GM21723 (cell line): Measurements from ENCODE around the gene PHF1.

ENCODE experiments used
- ATAC-seq: cut with Tn5 transposase; IDR thresholded peaks from one replicate; pipeline ENCODE4 v1.9.1; 2021; ENCODE audit warnings: mild to moderate bottlenecking, moderate library complexity; ENCODE audit not compliant: unreplicated experiment

The PHF1 gene

GRCh38 chr6:33430991-33431879, 20.4 kb downstream of the PHF1 start:
- ATAC-seq: no peak

DNA sequence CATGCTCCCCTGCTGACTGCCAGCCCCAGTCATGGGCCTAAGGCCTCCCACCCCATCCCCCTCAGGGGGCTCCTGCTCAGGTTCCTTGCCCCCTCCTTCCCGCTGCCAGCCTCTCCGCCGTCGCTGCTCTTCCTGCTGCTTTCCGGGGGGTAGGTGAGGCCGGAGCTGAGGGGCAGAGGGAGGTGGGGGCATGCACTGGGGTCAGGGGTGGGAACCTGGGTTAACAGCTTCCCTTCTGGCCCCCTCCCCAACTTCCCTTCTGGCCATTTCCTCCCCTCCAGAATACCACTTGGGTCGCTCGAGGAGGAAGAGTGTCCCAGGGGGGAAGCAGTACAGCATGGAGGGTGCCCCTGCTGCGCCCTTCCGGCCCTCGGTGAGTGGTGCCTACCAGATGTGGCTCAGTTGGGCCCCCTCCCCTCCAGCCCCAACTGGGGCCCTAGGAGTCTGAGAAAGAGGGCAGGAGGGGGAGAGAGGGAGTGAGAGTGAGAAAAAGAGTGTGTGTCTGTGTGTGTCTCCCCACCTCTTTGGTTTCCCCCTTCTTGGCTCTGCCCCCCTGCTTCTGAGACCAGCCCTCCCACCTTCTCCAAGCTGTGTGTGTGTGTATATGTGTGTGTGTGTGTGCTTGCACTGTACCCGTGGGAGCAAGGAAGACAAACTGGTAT, 21.2 kb downstream of the PHF1 start:
- ATAC-seq: no peak

DNA sequence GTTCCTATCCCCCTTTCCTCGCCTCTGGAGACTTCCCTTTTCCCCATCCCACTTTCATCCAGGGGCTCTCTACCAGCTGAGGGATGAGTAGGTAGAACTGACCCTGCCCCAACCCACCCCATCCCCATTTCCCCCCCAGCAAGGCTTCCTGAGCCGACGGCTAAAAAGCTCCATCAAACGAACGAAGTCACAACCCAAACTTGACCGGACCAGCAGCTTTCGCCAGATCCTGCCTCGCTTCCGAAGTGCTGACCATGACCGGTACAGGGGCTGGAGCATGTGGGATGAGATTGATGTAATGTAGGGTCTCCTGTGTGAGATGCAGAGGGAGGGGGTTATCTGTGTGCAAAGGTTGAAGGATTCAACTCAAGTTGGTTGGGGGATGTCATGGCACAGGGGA, 21.7 kb downstream of the PHF1 start:
- ATAC-seq: no peak

DNA sequence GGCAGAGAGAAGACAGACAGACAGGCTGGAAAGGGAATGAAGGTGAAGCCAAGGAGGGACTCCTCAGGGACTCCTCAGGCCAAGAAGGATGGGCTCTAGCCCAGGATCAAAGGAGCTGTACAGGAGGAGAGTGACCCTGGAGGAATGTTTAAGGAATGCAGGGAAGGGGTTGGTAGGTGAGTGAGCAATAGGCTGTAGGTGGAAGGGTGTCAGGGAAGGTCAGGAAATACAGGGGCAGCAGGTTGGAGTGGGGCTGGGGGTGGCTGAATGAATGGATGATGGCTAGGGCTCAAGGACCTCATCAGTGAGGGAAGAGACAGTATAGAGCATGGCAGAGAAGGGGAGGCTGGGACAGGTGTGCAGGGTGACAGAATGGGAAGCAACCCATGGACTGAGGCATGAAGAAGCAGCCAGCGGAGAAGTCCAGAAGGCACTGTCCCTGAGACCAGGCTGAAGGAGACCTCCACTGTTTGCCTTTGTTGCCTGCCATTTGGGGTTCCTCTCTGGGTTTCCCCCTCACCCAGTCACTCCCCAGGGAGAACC, 22.3 kb downstream of the PHF1 start:
- no peak for ATAC-seq

DNA sequence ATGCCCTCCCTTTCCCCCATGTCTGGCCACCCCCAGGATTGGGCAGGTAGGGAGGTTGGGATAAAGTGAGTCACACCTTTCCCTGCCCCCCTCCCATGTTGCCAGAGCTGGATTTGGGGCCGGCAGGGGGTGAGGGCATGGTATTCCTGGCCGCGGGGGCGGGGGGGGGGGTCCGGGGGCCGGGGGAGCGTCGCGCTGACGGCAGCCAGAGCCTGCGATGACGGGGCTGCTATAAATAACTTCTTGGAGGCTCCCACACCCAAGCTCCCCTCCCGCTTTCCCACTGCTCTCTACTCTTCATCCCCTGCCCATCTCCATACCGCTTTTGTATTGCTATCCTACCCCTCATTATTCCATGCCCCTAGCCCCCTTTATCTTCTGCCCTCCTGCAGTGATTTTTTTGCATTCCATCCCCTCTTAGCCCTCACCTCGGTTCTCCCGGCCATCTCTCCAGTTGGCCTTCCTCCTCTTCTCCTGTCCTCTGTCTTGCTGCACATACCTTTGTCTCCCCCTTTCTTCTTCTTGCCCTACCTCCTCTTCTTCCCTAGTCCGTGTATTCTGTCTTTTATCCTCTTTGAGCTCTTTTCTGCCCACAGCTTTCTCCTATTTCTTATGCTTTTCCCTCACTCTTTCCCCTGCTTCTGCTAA, 22.9 kb downstream of the PHF1 start:
- ATAC-seq: no peak

GRCh38 chr6:33434961-33435360, 24.1 kb downstream of the PHF1 start:
- ATAC-seq: no peak

- no peak for ATAC-seq
Observed at GRCh38 chr6:33437666-33438065, 26.9 kb downstream of the PHF1 start.

DNA sequence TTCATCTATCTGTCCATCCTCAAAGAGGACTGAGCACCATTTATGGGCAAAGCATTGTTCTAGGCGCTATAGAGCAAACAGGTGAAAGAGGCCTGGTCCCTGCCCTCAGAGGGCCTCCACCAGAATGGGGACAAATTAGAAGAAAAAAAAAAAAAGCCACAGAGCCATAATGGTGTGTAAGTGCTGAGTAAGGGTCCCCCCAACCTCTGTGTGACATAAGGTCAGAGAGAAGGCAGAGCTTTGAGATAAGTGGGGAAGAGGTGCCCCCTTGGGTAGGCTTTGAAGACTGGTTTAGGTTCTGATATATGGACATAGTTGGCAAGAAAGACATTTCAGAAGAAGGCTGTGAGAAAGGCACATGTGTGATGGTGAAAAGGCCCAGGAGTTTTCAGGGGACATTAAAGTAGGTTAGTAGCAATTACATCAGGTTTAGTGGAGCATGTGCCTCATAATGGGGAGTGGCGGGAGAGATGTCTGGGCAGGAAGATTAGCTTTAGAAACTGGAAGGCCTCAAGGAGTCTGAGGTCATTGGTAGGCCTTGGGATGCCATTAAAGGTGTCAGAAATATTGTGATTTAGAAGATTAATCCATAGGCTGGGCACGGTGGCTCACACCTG, 28.3 kb downstream of the PHF1 start:
- ATAC-seq: no peak

- ATAC-seq: no peak
Observed at GRCh38 chr6:33439956-33440648, 29.3 kb downstream of the PHF1 start.

DNA sequence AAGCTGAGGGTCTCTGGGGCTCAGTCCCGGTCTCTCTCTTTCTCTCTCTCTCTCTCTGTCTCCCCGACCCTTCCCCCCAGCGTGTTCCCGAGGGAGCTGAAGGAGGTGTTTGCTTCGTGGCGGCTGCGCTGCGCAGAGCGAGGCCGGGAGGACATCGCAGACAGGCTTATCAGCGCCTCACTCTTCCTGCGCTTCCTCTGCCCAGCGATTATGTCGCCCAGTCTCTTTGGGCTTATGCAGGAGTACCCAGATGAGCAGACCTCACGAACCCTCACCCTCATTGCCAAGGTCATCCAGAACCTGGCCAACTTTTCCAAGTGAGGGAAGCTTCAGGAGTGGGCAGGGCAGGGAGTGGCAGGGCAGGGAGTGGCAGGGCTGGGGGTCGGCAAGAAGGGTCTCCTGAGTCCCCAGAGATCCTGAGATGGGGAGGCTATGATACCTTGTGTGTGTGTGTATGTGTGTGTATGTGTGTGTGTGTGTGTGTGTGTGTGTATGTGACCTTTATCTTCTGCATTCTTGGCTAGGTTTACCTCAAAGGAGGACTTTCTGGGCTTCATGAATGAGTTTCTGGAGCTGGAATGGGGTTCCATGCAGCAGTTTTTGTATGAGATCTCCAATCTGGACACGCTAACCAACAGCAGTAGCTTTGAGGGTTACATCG, 30.0 kb downstream of the PHF1 start:
- no peak for ATAC-seq

DNA sequence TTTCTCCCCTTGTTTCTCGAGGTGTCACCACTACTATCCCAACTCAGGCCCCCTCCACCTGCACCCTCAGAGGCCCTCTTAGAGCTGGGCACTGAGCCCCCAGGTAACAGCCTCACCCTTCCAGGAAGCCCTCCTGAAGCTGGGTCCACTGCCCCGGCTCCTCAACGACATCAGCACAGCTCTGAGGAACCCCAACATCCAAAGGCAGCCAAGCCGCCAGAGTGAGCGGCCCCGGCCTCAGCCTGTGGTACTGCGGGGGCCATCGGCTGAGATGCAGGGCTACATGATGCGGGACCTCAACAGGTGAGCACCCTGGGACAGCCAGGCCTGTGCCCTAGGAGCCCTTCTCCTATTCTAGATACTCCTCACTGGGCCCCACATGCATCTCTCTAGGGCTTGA, 30.6 kb downstream of the PHF1 start:
- ATAC-seq: no peak

DNA sequence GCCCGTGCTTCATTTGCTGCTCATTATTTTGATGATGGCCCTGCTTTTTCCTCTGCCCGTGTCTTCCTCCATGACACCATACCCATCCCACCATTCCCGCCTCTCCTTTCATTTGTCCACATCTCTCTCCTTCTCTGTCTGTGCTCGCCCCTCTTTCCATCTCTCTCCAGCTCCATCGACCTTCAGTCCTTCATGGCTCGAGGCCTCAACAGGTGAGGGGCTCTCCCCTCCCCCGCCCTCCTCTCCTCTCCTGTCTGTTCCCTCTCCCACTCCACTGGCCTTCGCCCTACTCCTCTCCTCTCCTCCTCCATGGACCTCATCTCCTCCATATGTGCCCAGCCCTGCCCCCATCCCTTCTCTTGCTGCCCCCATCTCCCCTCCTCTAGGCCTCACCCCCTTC, 31.5 kb downstream of the PHF1 start:
- ATAC-seq: no peak

- ATAC-seq: no peak
Observed at GRCh38 chr6:33443025-33443424, 32.2 kb downstream of the PHF1 start.

DNA sequence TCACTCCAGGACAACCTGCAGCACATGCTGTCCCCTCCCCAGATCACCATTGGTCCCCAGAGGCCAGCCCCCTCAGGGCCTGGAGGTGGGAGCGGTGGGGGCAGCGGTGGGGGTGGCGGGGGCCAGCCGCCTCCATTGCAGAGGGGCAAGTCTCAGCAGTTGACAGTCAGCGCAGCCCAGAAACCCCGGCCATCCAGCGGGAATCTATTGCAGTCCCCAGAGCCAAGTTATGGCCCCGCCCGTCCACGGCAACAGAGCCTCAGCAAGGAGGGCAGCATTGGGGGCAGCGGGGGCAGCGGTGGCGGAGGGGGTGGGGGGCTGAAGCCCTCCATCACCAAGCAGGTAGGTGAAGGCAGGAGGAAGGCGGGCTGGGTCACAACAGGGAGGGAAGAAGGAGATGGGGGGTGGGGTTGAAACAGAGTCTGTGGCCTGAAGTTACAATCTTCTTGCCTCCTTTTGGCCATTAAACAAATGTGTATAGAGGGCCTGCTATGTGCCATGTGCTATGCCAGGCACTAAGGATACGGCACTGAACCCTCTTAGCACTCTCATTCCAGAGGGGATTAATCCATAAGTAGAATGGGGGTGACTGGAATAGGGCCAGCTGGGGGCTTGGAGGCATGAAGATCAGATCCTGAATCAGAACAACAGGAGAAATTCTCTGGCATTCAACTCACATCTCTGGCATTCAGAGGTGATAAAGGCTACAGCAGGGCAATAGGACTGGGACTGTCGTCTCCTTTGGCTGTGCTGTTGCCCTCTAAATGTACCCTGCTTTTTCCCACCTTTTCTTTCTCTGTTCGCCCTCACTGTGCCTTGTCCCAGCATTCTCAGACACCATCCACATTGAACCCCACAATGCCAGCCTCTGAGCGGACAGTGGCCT, 33.0 kb downstream of the PHF1 start:
- ATAC-seq: no peak

GRCh38 chr6:33445119-33445603, 34.3 kb downstream of the PHF1 start:
- ATAC-seq: no peak

- no peak for ATAC-seq
Observed at GRCh38 chr6:33446356-33446755, 35.5 kb downstream of the PHF1 start.

- no peak for ATAC-seq
Observed at GRCh38 chr6:33450434-33450833, 39.6 kb downstream of the PHF1 start.

- no peak for ATAC-seq
Observed at GRCh38 chr6:33451606-33452005, 40.8 kb downstream of the PHF1 start.

DNA sequence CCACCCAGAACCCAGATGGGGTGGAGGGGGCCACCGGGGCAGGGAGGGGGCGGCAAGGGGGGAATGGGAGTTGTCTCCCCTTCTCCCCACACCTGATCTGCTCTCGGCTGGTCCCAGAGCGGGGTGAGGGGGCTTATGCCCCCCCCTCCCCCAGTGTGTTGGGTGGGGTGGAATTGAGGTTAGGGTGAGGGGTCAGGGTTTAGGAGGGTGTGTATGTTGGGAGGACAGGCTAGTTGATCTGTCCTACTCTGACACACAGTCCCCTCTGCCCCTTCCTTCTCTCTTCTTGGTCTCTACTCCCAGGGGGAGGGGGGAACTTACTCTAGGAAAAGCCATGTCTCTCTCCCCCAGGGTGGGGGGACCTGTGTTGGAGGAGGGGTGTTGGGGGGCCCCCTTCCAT, 41.7 kb downstream of the PHF1 start:
- ATAC-seq: no peak
